HEK293 (cell line): ENCODE results near the gene MYH7B.

Source experiments
- CTCF ChIA-PET: fragments of 350-600 bp; formaldehyde crosslinking; extraction: SDS; loops from one replicate; lab custom pipeline; 2021; ENCODE audit warnings: antibody characterized with exemption; lab: Yijun Ruan, JAX
- POLR2A ChIA-PET: fragments of 300-600 bp; formaldehyde crosslinking; extraction: SDS; loops from one replicate; lab custom pipeline; 2020; ENCODE audit warnings: antibody characterized with exemption, inconsistent platforms; lab: Yijun Ruan, JAX
- H3K27ac ChIP-seq: fragments of 200-500 bp; sonication (Bioruptor generic); 2 replicates; pipeline ENCODE4 v1.5.1; 2014; ENCODE audit warnings: low read depth, low read length, control low read depth, inconsistent platforms; ENCODE audit errors: extremely low read depth
- H3K36me3 ChIP-seq, 2 experiments: fragments of 200-500 bp in 1 of 2; sonication (Bioruptor generic) in 1 of 2; 1 replicate in 1 of 2; 2 replicates in 1 of 2; pipeline ENCODE4 v1.5.1; 2014 to 2017; ENCODE audit warnings: inconsistent platforms in 2 of 2, low read length in 2 of 2; ENCODE audit not compliant: control insufficient read depth in 2 of 2, insufficient read depth in 1 of 2
- H3K4me1 ChIP-seq: fragments of 200-500 bp; sonication (Bioruptor generic); 2 replicates; pipeline ENCODE4 v1.5.1; 2014; ENCODE audit warnings: mild to moderate bottlenecking, low read length, inconsistent platforms; ENCODE audit not compliant: control insufficient read depth, insufficient read depth
- H3K4me3 ChIP-seq: 2 replicates; pipeline ENCODE4 v1.5.1; 2011; ENCODE audit warnings: low read depth, mild to moderate bottlenecking, control low read depth, low read length, moderate library complexity
- H3K9me3 ChIP-seq: fragments of 200-500 bp; sonication (Bioruptor generic); 2 replicates; pipeline ENCODE4 v1.5.1; 2014; ENCODE audit warnings: low read depth, low read length, inconsistent platforms; ENCODE audit not compliant: control insufficient read depth, insufficient read depth
- KLF8 ChIP-seq: fragments of 450-650 bp; formaldehyde crosslinking; IDR thresholded peaks from 2 replicates; pipeline ENCODE4 v1.5.1; 2016; ENCODE audit warnings: missing biosample characterization, missing genetic modification characterization
- MYNN ChIP-seq: fragments of 450-650 bp; formaldehyde crosslinking; IDR thresholded peaks from 2 replicates; pipeline ENCODE4 v1.5.1; 2016; ENCODE audit warnings: missing biosample characterization, missing genetic modification characterization, borderline replicate concordance
- SALL2 ChIP-seq: fragments of 450-650 bp; formaldehyde crosslinking; IDR thresholded peaks from 2 replicates; pipeline ENCODE4 v1.5.0; 2017; ENCODE audit warnings: missing biosample characterization, mild to moderate bottlenecking, missing genetic modification characterization, borderline replicate concordance
- TRIM28 ChIP-seq: IDR thresholded peaks from 2 replicates; pipeline ENCODE4 v1.6.1; 2011; ENCODE audit warnings: low read length, control low read depth, borderline replicate concordance
- ZBTB1 ChIP-seq: fragments of 450-650 bp; formaldehyde crosslinking; IDR thresholded peaks from 2 replicates; pipeline ENCODE4 v1.5.1; 2016; ENCODE audit warnings: missing biosample characterization, missing genetic modification characterization
- ZEB2 ChIP-seq: fragments of 450-650 bp; formaldehyde crosslinking; IDR thresholded peaks from 2 replicates; pipeline ENCODE4 v1.5.1; 2016; ENCODE audit warnings: missing biosample characterization, missing genetic modification characterization
- ZNF2 ChIP-seq: fragments of 450-650 bp; formaldehyde crosslinking; IDR thresholded peaks from 2 replicates; pipeline ENCODE4 v1.5.1; 2016; ENCODE audit warnings: missing biosample characterization, missing genetic modification characterization
- ZNF248 ChIP-seq: fragments of 450-650 bp; formaldehyde crosslinking; IDR thresholded peaks from 2 replicates; pipeline ENCODE4 v1.5.1; 2017; ENCODE audit warnings: missing biosample characterization, missing genetic modification characterization
- ZNF354C ChIP-seq: fragments of 450-650 bp; formaldehyde crosslinking; IDR thresholded peaks from 2 replicates; pipeline ENCODE4 v1.5.1; 2016; ENCODE audit warnings: missing biosample characterization, missing genetic modification characterization, low read depth, borderline replicate concordance
- ZNF433 ChIP-seq: fragments of 450-650 bp; formaldehyde crosslinking; IDR thresholded peaks from 2 replicates; pipeline ENCODE4 v1.5.1; 2016; ENCODE audit warnings: missing biosample characterization, missing genetic modification characterization, low read depth
- ZNF48 ChIP-seq: fragments of 450-650 bp; formaldehyde crosslinking; IDR thresholded peaks from 2 replicates; pipeline ENCODE4 v1.5.1; 2016; ENCODE audit warnings: missing biosample characterization, missing genetic modification characterization
- ZNF549 ChIP-seq: fragments of 450-650 bp; IDR thresholded peaks from 2 replicates; pipeline ENCODE4 v1.5.1; 2018; ENCODE audit warnings: missing biosample characterization, missing genetic modification characterization, mild to moderate bottlenecking, inconsistent platforms, moderate library complexity
- ZNF555 ChIP-seq: fragments of 450-650 bp; formaldehyde crosslinking; conservative IDR thresholded peaks from 2 replicates; pipeline ENCODE4 v1.5.1; 2017; ENCODE audit warnings: missing biosample characterization, mild to moderate bottlenecking, missing genetic modification characterization, inconsistent platforms
- ZNF654 ChIP-seq: fragments of 450-650 bp; formaldehyde crosslinking; IDR thresholded peaks from 2 replicates; pipeline ENCODE4 v1.5.1; 2016; ENCODE audit warnings: low read depth, missing biosample characterization, missing genetic modification characterization
- ZNF677 ChIP-seq: fragments of 450-650 bp; IDR thresholded peaks from 2 replicates; pipeline ENCODE4 v1.5.0; 2018; ENCODE audit warnings: missing biosample characterization, mild to moderate bottlenecking, missing genetic modification characterization, moderate library complexity
- ZXDB ChIP-seq: fragments of 450-650 bp; formaldehyde crosslinking; IDR thresholded peaks from 2 replicates; pipeline ENCODE4 v1.5.1; 2016; ENCODE audit warnings: missing biosample characterization, missing genetic modification characterization
- TF ChIP-seq, protein P1 (sequence below): fragments of 450-650 bp; formaldehyde crosslinking; IDR thresholded peaks from 2 replicates; pipeline ENCODE4 v1.5.1; 2016; ENCODE audit warnings: missing biosample characterization, missing genetic modification characterization
- TF ChIP-seq, protein P2 (sequence below): fragments of 450-650 bp; formaldehyde crosslinking; IDR thresholded peaks from 2 replicates; pipeline ENCODE4 v1.5.1; 2016; ENCODE audit warnings: missing biosample characterization, missing genetic modification characterization
- TF ChIP-seq, protein P3 (sequence below): fragments of 450-650 bp; formaldehyde crosslinking; IDR thresholded peaks from 2 replicates; pipeline ENCODE4 v1.5.1; 2016; ENCODE audit warnings: missing biosample characterization, missing genetic modification characterization
- TF ChIP-seq, protein P4 (sequence below): fragments of 450-650 bp; formaldehyde crosslinking; IDR thresholded peaks from 2 replicates; pipeline ENCODE4 v1.5.1; 2016; ENCODE audit warnings: missing biosample characterization, missing genetic modification characterization
- TF ChIP-seq, protein P5 (sequence below): fragments of 450-650 bp; formaldehyde crosslinking; IDR thresholded peaks from 2 replicates; pipeline ENCODE4 v1.5.1; 2017; ENCODE audit warnings: missing biosample characterization, missing genetic modification characterization

The MYH7B gene

DNA sequence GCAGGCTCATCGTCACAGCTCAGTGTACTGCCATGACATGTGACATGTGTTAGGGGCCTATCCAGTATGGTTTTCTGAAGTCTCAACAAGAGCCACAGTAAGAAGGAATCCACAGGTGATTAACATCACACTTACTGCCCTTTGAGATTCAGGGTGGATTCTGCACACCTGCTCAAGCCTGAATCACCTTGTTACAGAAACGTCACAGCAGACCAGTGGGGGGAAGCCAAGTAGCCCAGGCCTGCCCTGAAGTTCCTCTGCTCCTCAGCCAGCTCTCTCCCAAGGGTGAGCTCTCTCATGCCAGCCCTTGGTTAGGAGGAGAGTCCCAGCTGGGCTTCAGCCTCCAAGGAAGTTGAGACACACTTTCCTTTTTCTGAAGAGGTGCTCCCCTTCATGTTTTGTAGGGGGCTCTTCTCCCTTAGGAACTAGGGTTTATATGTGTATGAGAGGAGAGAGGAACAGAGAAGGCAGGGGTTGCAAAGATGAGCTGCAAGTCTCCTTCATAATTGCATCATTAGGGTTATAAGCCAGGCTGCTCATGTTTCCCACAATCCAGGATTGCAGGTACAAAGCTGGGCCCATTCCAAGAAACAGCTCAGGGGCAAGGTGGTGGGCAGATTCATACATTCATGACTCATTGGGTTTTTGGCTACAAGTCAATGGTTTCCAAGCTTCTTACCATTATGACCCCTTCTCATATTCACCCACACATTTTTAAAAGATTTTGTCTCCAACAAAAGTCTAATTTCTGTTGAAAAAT lies 11.7 kb upstream of the MYH7B start (continued):
- TF ChIP-seq, protein P1, sequence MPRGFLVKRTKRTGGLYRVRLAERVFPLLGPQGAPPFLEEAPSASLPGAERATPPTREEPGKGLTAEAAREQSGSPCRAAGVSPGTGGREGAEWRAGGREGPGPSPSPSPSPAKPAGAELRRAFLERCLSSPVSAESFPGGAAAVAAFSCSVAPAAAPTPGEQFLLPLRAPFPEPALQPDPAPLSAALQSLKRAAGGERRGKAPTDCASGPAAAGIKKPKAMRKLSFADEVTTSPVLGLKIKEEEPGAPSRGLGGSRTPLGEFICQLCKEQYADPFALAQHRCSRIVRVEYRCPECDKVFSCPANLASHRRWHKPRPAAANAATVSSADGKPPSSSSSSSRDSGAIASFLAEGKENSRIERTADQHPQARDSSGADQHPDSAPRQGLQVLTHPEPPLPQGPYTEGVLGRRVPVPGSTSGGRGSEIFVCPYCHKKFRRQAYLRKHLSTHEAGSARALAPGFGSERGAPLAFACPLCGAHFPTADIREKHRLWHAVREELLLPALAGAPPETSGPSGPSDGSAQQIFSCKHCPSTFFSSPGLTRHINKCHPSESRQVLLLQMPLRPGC (tag by site-specific recombination): no peak
- no peak for TF ChIP-seq ZNF654
- no peak for TF ChIP-seq ZNF433 (tag by site-specific recombination)
- no peak for TF ChIP-seq ZNF677 (tag by site-specific recombination)
- TF ChIP-seq ZNF248 (tag by site-specific recombination): no peak
- TF ChIP-seq TRIM28: no peak
- TF ChIP-seq KLF8 (tag by site-specific recombination): no peak
- TF ChIP-seq ZNF48 (tag by site-specific recombination): no peak
- TF ChIP-seq SALL2 (tag by site-specific recombination): no peak
- TF ChIP-seq, all 188 proteins: peak for 15

DNA sequence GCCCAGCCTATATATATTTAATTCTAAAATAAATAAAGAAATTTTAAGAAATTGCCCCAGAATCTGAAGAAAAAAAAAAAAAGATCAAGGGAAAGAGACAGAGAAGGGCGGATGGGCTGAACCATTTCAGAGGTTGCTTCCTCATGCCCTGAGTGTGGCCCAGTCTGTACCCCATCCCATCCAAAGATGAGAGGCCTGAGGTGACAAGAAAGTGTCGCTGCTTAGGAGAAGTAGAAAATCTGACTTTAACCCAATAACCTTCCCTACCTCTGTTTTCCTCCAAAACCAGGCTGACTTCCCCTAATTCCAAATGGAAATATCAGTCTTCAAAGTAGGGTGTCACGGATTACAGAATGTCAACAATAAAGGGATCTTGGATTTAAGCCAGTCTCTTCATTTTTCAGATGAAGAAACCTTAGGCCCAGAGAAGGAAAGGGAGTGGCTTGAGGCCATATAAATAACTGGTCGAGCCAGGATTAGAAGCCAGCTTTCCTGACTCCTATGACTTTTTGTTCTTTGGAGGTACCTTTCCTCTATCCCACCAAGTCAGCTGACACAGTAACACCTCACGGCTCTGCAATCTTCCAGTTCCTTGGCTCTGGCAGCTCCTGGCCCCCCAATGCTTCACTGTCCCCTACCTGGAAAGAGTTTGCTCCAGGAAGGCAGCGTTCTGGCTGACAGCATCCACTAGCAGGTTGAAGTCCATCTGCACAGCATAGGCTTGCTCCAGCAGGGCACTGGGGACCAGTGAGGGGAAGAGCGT lies 10.2 kb upstream of the MYH7B start:
- Histone ChIP-seq H3K36me3 (peaks cover 4 to 81% of the 10 kb centered on the region in 2 experiments), H3K4me3 (no peak overlapping the region), H3K27ac (no peak overlapping the region)
- TF ChIP-seq ZNF555: no peak
- TF ChIP-seq, protein P2, sequence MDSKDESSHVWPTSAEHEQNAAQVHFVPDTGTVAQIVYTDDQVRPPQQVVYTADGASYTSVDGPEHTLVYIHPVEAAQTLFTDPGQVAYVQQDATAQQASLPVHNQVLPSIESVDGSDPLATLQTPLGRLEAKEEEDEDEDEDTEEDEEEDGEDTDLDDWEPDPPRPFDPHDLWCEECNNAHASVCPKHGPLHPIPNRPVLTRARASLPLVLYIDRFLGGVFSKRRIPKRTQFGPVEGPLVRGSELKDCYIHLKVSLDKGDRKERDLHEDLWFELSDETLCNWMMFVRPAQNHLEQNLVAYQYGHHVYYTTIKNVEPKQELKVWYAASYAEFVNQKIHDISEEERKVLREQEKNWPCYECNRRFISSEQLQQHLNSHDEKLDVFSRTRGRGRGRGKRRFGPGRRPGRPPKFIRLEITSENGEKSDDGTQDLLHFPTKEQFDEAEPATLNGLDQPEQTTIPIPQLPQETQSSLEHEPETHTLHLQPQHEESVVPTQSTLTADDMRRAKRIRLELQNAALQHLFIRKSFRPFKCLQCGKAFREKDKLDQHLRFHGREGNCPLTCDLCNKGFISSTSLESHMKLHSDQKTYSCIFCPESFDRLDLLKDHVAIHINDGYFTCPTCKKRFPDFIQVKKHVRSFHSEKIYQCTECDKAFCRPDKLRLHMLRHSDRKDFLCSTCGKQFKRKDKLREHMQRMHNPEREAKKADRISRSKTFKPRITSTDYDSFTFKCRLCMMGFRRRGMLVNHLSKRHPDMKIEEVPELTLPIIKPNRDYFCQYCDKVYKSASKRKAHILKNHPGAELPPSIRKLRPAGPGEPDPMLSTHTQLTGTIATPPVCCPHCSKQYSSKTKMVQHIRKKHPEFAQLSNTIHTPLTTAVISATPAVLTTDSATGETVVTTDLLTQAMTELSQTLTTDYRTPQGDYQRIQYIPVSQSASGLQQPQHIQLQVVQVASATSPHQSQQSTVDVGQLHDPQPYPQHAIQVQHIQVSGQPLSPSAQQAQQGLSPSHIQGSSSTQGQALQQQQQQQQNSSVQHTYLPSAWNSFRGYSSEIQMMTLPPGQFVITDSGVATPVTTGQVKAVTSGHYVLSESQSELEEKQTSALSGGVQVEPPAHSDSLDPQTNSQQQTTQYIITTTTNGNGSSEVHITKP (tag by site-specific recombination): peak; percentile 98
- TF ChIP-seq ZXDB (tag by site-specific recombination): no peak
- TF ChIP-seq ZNF2: no peak
- TF ChIP-seq ZNF549 (tag by site-specific recombination): no peak
- TF ChIP-seq, all 188 proteins: peak for 1
- no peaks in the 10 kb centered on the region for H3K4me1 ChIP-seq
- H3K9me3 ChIP-seq: no peaks in the 10 kb centered on the region
- POLR2A ChIA-PET: interaction anchor here (1.0 kb wide), 1 partner anchor 10 kb away, joined by 3 read pairs; no protein-coding TSS in a partner anchor
- CTCF ChIA-PET: interaction anchor here (1.3 kb wide), 1 partner anchor 71 kb away, joined by 4 read pairs; no protein-coding TSS in a partner anchor

DNA sequence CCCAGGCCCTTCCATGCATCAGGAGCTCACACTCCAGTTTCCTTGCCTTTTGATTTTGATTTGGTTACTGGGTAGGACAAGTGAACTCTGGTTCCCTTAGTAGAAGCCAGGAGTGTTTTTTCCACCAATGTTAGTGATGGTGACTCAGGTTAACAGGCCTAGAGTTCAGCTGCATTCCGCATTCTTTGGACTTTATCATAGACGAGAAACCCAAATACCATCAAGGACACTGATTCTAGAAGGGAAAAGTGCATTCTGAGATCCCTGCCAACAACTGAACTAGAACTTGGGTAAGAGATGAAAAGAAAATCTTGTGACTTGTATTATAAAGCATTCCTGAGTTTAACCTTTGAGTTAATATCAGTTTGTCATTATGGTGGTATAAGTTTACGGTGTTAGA lies 9.0 kb upstream of the MYH7B start:
- no peak overlapping the region for H3K4me3 ChIP-seq
- ChIA-PET POLR2A (interaction anchor here (0.6 kb wide), 1 partner anchor 44 kb away, joined by 4 read pairs; no protein-coding TSS in a partner anchor), CTCF (interaction anchor here (0.6 to 1.3 kb wide), 2 partner anchors 72 to 74 kb away, joined by 3 to 4 read pairs; no protein-coding TSS in a partner anchor)
- H3K4me1 ChIP-seq: no peaks in the 10 kb centered on the region
- H3K36me3 ChIP-seq: peaks cover 0 to 82% of the 10 kb centered on the region in 2 experiments
- H3K27ac ChIP-seq: no peak overlapping the region
- H3K9me3 ChIP-seq: no peaks in the 10 kb centered on the region
- TF ChIP-seq ZNF354C (tag by site-specific recombination): no peak
- TF ChIP-seq MYNN: no peak
- TF ChIP-seq, protein P3, sequence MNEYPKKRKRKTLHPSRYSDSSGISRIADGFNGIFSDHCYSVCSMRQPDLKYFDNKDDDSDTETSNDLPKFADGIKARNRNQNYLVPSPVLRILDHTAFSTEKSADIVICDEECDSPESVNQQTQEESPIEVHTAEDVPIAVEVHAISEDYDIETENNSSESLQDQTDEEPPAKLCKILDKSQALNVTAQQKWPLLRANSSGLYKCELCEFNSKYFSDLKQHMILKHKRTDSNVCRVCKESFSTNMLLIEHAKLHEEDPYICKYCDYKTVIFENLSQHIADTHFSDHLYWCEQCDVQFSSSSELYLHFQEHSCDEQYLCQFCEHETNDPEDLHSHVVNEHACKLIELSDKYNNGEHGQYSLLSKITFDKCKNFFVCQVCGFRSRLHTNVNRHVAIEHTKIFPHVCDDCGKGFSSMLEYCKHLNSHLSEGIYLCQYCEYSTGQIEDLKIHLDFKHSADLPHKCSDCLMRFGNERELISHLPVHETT (tag by site-specific recombination): no peak
- TF ChIP-seq ZEB2 (tag by site-specific recombination): no peak
- TF ChIP-seq ZBTB1 (tag by site-specific recombination): no peak
- TF ChIP-seq, protein P4, sequence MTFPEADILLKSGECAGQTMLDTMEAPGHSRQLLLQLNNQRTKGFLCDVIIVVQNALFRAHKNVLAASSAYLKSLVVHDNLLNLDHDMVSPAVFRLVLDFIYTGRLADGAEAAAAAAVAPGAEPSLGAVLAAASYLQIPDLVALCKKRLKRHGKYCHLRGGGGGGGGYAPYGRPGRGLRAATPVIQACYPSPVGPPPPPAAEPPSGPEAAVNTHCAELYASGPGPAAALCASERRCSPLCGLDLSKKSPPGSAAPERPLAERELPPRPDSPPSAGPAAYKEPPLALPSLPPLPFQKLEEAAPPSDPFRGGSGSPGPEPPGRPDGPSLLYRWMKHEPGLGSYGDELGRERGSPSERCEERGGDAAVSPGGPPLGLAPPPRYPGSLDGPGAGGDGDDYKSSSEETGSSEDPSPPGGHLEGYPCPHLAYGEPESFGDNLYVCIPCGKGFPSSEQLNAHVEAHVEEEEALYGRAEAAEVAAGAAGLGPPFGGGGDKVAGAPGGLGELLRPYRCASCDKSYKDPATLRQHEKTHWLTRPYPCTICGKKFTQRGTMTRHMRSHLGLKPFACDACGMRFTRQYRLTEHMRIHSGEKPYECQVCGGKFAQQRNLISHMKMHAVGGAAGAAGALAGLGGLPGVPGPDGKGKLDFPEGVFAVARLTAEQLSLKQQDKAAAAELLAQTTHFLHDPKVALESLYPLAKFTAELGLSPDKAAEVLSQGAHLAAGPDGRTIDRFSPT (tag by site-specific recombination): no peak
- TF ChIP-seq, protein P5, sequence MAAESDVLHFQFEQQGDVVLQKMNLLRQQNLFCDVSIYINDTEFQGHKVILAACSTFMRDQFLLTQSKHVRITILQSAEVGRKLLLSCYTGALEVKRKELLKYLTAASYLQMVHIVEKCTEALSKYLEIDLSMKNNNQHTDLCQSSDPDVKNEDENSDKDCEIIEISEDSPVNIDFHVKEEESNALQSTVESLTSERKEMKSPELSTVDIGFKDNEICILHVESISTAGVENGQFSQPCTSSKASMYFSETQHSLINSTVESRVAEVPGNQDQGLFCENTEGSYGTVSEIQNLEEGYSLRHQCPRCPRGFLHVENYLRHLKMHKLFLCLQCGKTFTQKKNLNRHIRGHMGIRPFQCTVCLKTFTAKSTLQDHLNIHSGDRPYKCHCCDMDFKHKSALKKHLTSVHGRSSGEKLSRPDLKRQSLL (tag by site-specific recombination): no peak
